ENCODE results near the gene CEACAM16.

The CEACAM16 gene

DNA sequence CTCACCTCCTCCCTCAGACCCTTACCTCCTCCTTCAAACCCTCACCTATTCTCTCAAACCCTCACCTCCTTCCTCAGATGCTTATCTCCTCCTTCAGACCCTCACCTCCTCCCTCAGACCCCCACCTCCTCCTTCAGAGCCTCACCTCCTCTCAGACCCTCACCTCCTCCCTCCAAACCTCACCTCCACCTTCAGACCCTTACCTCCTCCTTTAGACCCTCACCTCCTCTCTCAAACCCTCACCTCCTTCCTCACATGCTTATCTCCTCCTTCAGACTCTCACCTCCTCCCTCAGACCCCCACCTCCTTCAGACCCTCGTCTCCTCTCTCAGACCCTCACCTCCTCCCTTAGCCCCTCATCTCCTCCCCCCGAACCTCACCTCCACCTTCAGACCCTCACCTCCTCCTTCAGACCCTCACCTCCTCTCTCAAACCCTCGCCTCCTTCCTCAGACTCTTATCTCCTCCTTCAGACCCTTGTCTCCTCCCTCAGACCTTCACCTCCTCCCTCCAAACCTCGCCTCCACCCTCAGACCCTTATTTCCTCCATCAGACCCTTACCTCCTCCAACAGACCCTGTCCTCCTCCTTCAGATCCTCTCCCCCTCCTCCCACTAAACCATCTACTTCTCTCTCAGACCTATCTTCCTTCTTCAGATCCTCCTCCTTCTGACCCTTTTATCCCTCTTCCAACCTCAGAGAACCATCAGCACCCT lies 47.1 kb downstream of the CEACAM16 start:
- no peak for DNase-seq (ENCODE audit: low read depth in 2 of 2)

- DNase-seq (ENCODE audit: low read depth in 2 of 2): no peak
Observed at GRCh38 chr19:44746616-44746945, 47.6 kb downstream of the CEACAM16 start.

GRCh38 chr19:44746946-44747738 lies 48.2 kb downstream of the CEACAM16 start:
- peak; percentile 88 to 89 for DNase-seq (ENCODE audit: low read depth in 2 of 2)

- DNase-seq (ENCODE audit: low read depth in 2 of 2): no peak
Observed at GRCh38 chr19:44747739-44748425, 48.9 kb downstream of the CEACAM16 start.

DNA sequence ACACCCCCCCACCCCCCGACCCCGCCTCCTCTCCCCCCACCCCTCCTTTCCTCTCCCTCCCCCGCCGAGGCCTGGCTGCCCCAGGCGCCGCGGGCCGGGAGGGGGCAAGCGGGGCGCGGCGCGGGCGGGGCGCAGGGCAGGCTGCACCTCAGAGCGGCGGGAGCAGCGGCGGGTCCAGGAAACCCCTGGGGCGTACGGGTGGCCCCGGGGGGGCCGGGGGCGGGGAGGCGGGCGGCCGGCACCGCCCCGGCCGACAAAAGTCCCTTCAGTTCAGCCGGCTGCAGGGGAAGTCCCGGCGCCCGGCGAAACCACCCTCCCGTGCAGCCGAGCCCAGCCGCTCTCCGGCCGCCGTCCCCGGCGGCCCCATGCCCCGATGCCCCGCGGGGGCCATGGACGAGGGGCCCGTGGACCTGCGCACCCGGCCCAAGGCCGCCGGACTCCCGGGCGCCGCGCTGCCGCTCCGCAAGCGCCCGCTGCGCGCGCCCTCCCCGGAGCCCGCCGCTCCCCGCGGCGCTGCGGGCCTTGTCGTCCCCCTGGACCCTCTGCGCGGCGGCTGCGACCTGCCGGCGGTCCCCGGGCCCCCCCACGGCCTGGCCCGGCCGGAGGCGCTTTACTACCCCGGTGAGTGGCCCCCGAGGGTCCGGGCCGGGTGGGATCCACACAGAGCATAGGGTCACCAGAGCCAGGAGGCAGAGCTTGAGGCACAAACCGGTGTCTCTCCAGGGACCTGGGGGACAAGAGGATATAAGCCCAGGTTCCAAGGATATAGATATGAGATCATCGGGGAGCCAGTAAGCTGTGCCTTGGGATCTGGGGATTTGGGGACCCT lies 49.7 kb downstream of the CEACAM16 start, which contains the start of gene BCL3:
TSS of gene BCL3 (plus strand) at position 283 of the 829 bp plus-strand sequence. CDS start at position 366, 83 bp downstream.
- no peak for DNase-seq (ENCODE audit: low read depth in 2 of 2)

DNA sequence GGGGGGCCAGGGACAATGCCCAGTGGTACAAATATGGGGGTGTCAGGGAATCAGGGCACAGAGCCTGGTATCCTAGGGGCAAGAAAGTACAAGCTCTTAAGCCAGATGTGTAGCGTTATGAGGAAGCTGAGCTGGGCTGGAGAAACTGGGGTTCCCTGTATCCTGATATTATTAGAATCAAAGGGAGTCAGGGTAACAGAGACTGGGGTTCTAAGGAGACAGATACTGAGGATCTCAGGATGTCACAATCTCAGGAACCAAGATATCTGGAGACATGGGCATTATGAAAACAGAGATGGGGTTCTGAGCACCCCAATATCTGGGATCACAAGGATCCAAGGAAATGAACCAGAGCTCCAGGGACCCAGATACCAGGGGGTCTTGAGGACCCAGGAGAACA lies 50.3 kb downstream of the CEACAM16 start:
- no peak for DNase-seq (ENCODE audit: low read depth in 2 of 2)

DNA sequence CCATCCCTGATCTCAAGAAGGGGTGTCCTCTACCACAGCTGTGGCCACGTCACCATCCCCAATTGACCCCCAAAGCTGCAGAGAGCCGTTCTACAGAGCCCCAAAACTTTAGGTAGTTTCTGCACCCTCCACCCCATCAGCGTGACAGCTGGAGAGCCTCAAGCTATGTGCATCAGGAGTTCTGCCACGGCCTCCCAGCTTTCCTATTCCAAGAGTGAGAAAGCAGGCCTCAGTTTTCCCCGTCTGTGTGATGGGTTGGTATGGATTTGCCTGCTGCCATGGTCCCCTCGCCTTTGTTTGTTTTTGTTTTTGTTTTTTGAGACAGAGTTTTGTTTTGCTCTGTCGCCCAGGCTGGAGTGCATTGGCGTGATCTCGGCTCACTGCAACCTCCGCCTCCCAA lies 51.0 kb downstream of the CEACAM16 start:
- no peak for DNase-seq (ENCODE audit: low read depth in 2 of 2)

DNA sequence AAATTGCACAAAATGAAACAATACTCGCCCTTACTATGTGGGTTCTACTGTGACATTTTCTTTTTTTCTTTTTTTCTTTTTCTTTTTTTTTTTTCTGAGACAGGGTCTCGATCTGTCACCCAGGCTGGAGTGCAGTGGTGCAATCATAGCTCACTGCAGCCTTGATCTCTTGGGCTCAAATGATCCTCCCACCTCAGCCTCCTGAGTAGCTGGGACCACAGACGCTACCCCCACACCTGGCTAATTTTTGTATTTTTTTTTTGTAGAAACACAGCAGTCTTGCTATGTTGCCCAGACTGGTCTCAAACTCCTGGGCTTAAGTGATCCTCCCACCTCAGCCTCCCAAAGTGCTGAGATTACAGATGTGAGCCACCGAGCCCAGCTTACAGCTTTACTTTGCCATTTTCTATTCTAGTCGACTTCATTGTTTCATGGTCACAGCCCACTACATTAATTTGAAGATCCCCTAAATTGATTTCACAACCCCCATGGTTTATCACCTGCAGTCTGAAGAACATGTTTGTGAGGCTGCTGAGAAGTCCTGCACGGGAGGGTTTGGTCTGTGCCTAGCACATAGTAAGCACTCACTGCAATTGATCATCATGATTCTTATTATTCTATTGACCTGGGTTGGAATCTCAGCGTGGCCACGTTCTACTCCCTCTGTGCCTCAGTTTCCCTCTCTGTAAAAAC lies 53.3 kb downstream of the CEACAM16 start:
- no peak for DNase-seq (ENCODE audit: low read depth in 2 of 2)

GRCh38 chr19:44752816-44753625 lies 54.1 kb downstream of the CEACAM16 start:
- DNase-seq (ENCODE audit: low read depth in 2 of 2): peak; percentile 83 to 84

DNA sequence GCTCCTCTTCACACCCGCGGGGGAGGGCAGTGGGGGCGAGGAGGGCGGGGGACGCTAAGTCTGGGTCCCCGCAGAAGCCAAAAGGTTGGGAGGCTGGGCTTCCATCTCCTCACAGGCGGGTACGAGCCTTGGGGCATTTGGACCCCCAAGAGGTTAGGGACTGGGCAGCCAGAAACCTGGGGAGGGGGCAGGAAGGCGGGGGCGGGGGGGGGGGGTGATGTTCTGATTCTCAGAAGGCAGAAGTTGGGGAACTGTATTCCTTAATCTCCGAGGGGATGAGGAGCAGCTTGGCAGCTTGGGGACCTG lies 54.6 kb downstream of the CEACAM16 start:
- DNase-seq (ENCODE audit: low read depth in 2 of 2): no peak

GRCh38 chr19:44753932-44754749 lies 55.2 kb downstream of the CEACAM16 start:
- no peak for DNase-seq (ENCODE audit: low read depth in 2 of 2)

DNA sequence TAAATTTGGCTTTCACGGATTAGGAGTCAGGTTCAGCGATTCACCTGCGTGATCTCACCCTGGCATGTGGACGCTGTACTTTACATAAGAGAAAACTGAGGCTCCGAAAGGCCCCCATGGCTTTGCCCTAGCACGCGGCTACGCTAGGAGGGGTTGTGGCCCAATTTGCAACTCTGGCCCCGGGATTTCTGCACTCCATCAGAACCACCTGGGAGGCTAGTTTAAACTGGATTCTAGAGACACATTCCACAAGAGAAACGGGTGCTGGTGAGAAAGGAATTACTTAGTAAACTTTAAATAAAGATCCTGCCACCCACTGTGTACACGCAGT lies 55.8 kb downstream of the CEACAM16 start:
- no peak for DNase-seq (ENCODE audit: low read depth in 2 of 2)

- no peak for DNase-seq (ENCODE audit: low read depth in 2 of 2)
Observed at GRCh38 chr19:44755219-44755618, 56.3 kb downstream of the CEACAM16 start.

- DNase-seq (ENCODE audit: low read depth in 2 of 2): no peak
Observed at GRCh38 chr19:44756089-44756562, 57.2 kb downstream of the CEACAM16 start.

DNA sequence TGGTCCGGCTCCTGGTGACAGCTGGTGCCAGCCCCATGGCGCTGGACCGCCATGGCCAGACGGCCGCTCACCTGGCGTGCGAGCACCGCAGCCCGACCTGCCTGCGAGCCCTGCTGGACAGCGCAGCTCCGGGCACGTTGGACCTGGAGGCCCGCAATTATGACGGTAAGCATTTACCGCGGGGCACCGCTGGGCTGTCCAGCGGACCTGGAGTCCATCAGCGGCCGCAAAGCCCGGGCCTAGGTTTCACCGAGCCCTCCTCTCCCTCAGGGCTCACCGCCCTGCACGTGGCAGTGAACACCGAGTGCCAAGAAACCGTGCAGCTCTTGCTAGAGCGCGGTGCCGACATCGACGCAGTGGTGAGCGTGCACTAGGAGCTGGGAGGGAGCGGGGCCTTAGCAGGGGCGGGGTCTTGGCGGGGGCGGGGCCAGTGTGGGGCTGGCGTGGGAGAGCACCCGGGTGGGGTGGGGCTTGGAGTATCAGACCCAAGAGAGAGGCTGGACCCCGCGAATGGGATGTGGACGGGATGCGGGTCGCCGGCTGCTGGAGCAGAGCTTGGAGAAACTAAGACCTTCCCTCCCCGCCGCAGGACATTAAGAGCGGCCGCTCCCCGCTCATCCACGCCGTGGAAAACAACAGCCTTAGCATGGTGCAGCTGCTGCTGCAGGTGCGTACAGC lies 58.2 kb downstream of the CEACAM16 start:
- peak in 1 of 2 experiments; percentile 45 for DNase-seq (ENCODE audit: low read depth in 2 of 2)

DNA sequence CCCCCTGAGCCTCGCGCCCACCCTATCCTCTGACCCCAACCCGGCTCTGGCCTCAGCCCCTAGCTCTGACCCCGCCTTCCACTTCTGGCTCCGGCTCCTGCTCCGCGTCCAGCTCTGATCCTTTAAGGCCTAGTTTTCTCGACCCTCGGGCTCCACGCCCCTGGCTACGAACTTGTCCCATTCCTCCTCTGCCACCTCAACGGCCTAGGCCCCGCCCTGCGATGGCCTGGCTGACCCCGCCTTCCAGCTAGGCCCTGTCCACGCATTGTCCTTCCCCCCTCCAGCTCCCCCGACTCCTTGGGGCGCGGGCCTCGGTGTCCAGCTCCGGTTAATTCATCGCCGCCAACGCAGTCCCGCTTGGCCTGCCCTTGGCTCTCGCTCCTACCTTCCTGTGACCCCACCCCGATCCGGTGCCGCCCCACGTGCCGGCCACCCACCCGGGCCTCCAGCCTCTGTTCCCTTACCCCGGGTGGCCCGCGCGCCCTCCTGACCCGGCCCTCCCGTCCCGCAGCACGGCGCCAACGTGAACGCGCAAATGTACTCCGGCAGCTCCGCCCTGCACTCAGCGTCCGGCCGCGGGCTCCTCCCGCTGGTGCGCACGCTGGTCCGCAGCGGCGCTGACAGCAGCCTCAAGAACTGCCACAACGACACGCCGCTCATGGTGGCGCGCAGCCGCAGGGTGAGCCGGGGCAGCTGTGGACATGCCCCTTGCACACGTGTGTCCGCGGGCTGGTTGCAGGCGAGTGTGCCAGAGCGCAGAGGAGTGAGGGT lies 59.0 kb downstream of the CEACAM16 start:
- no peak for DNase-seq (ENCODE audit: low read depth in 2 of 2)

DNA sequence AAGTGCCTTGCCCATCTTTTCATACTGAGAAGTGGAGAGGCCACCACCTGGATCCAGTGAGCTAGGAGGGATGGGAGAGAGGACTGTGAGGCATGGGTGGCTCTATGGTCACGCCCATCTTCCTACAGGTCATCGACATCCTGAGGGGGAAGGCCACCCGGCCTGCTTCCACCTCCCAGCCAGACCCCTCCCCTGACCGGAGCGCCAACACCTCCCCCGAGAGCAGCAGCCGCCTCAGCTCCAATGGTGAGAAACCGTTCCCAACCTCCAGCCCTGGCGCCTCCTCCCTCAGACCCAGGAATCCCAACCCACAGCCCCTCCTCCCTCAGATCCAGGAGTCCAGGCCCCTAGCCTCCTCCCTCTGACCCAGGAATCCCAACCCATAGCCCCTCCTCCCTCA lies 59.6 kb downstream of the CEACAM16 start:
- DNase-seq (ENCODE audit: low read depth in 2 of 2): no peak

DNA sequence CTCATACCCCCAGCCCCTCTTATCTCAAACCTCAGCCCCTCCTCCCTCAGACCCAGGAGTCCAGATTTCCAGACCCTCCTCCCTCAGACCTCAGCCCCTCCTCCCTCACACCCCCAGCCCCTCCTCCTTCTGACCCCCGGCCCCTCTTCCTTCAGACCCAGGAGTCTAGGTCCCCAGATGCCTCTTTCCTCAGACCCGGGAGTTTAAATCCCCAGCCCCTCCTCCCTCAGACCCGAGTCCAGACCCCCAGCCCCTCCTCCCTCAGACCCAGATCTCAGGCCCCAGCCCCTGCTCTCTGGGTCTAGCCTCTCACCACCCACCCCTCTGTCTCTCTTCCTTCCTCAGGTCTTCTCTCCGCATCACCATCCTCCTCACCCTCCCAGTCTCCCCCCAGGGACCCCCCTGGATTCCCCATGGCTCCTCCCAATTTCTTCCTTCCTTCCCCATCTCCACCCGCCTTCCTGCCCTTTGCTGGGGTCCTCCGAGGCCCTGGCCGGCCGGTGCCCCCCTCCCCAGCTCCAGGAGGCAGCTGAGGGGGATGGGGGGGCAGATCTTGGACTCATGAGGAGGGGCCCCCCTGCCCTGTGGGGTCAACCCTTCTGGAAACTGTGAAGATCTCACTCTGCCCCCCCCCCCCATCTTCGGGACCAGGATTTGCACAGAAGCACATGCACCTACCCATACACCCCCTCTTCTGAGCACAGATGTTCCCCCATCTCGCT lies 60.3 kb downstream of the CEACAM16 start:
- no peak for DNase-seq (ENCODE audit: low read depth in 2 of 2)

Data from fibroblast of skin of left biceps (primary cell).